WTC11 (cell line): Measurements from ENCODE around the gene SLC7A4. TPM values are rescaled to one million over a fixed set of nuclear protein-coding genes. Genes with fewer than 3 reads are reported as not detected.

Experiments
- ATAC-seq: fragments of 200-7000 bp; cut with Tn5 transposase; 2 replicates; pipeline ENCODE4 v1.10.0; 2021; ENCODE audit warnings: mild to moderate bottlenecking, moderate library complexity
- CTCF ChIA-PET: fragments of 300-600 bp; sonication (Branson Sonifier 250); formaldehyde crosslinking; loops from one replicate; lab custom pipeline; 2021; ENCODE audit warnings: antibody characterized with exemption; lab: Charles Lee
- POLR2A ChIA-PET: fragments of 350-600 bp; sonication (Branson Sonifier 250); formaldehyde crosslinking; loops from one replicate; lab custom pipeline; 2021; ENCODE audit warnings: antibody characterized with exemption; lab: Charles Lee
- DNase-seq: peaks from one replicate; pipeline ENCODE4 v3.0.0; 2021; ENCODE audit warnings: low spot score
- H3K27ac Mint-ChIP-seq: 2 replicates; pipeline ENCODE4 v1.8.0; 2021; ENCODE audit warnings: mixed read lengths
- H3K27me3 Mint-ChIP-seq: 2 replicates; pipeline ENCODE4 v1.8.0; 2021; ENCODE audit warnings: low read depth, mild to moderate bottlenecking, moderate library complexity, mixed read lengths
- H3K36me3 Mint-ChIP-seq: 2 replicates; pipeline ENCODE4 v1.8.0; 2021; ENCODE audit warnings: mixed read lengths
- H3K4me1 Mint-ChIP-seq: 2 replicates; pipeline ENCODE4 v1.8.0; 2022; ENCODE audit warnings: mixed read lengths
- H3K4me3 Mint-ChIP-seq: 2 replicates; pipeline ENCODE4 v1.8.0; 2021; ENCODE audit warnings: mild to moderate bottlenecking, moderate library complexity, mixed read lengths
- H3K9me3 Mint-ChIP-seq: 2 replicates; pipeline ENCODE4 v1.8.0; 2021; ENCODE audit warnings: mixed read lengths
- ARID4B ChIP-seq: sonication (generic); formaldehyde crosslinking; IDR thresholded peaks from 2 replicates; pipeline ENCODE4 v1.8.0; 2023; ENCODE audit warnings: missing genetic modification reagents, mild to moderate bottlenecking, borderline replicate concordance
- ATF1 ChIP-seq: sonication (generic); formaldehyde crosslinking; IDR thresholded peaks from 2 replicates; pipeline ENCODE4 v1.8.1; 2023; ENCODE audit warnings: mild to moderate bottlenecking, moderate library complexity, missing genetic modification reagents
- ATF3 ChIP-seq: sonication (generic); formaldehyde crosslinking; conservative IDR thresholded peaks from 2 replicates; pipeline ENCODE4 v1.8.1; 2022; ENCODE audit warnings: mild to moderate bottlenecking, missing genetic modification reagents
- CDX4 ChIP-seq: fragments of 250-450 bp; sonication (Bioruptor Pico); IDR thresholded peaks from 2 replicates; pipeline ENCODE4 v1.9.0; 2021; ENCODE audit warnings: moderate library complexity, mild to moderate bottlenecking, inconsistent platforms, borderline replicate concordance
- CTCF ChIP-seq: fragments of 200-600 bp; IDR thresholded peaks from 2 replicates; pipeline ENCODE4 v1.8.0; 2022; ENCODE audit warnings: antibody characterized with exemption
- EMX1 ChIP-seq: fragments of 250-450 bp; sonication (Bioruptor Pico); IDR thresholded peaks from 2 replicates; pipeline ENCODE4 v1.8.0; 2021; ENCODE audit warnings: mild to moderate bottlenecking
- FOXJ3 ChIP-seq: sonication (generic); formaldehyde crosslinking; IDR thresholded peaks from 2 replicates; pipeline ENCODE4 v1.9.0; 2021; ENCODE audit warnings: missing genetic modification reagents, mild to moderate bottlenecking, borderline replicate concordance
- FOXP1 ChIP-seq: sonication (generic); formaldehyde crosslinking; IDR thresholded peaks from 2 replicates; pipeline ENCODE4 v1.8.0; 2022; ENCODE audit warnings: missing genetic modification reagents, mild to moderate bottlenecking, moderate library complexity, borderline replicate concordance
- JUN ChIP-seq: sonication (generic); formaldehyde crosslinking; IDR thresholded peaks from 2 replicates; pipeline ENCODE4 v1.8.0; 2023; ENCODE audit warnings: mild to moderate bottlenecking, missing genetic modification reagents
- MAX ChIP-seq: sonication (generic); formaldehyde crosslinking; IDR thresholded peaks from 2 replicates; pipeline ENCODE4 v1.8.0; 2022; ENCODE audit warnings: mild to moderate bottlenecking, missing genetic modification reagents
- MYBL2 ChIP-seq: sonication (generic); formaldehyde crosslinking; IDR thresholded peaks from 2 replicates; pipeline ENCODE4 v1.8.1; 2023; ENCODE audit warnings: mild to moderate bottlenecking, moderate library complexity, missing genetic modification reagents
- PRDM15 ChIP-seq: sonication (generic); formaldehyde crosslinking; IDR thresholded peaks from 2 replicates; pipeline ENCODE4 v1.8.0; 2022; ENCODE audit warnings: missing genetic modification reagents
- RELA ChIP-seq: sonication (generic); formaldehyde crosslinking; IDR thresholded peaks from 2 replicates; pipeline ENCODE4 v1.8.1; 2022; ENCODE audit warnings: missing genetic modification reagents, mild to moderate bottlenecking, borderline replicate concordance
- SP1 ChIP-seq: sonication (generic); formaldehyde crosslinking; conservative IDR thresholded peaks from 2 replicates; pipeline ENCODE4 v1.8.1; 2022; ENCODE audit warnings: missing genetic modification reagents
- TP53 ChIP-seq: sonication (generic); formaldehyde crosslinking; IDR thresholded peaks from 2 replicates; pipeline ENCODE4 v1.8.1; 2023; ENCODE audit warnings: mild to moderate bottlenecking, missing genetic modification reagents
- USF2 ChIP-seq: sonication (generic); formaldehyde crosslinking; IDR thresholded peaks from 2 replicates; pipeline ENCODE4 v1.8.1; 2023; ENCODE audit warnings: mild to moderate bottlenecking, missing genetic modification reagents, moderate library complexity
- ZNF232 ChIP-seq: sonication (generic); formaldehyde crosslinking; IDR thresholded peaks from 2 replicates; pipeline ENCODE4 v1.8.0; 2022; ENCODE audit warnings: mild to moderate bottlenecking, missing genetic modification reagents
- ZNF263 ChIP-seq: sonication (generic); formaldehyde crosslinking; IDR thresholded peaks from 2 replicates; pipeline ENCODE4 v1.8.1; 2022; ENCODE audit warnings: low read depth, mild to moderate bottlenecking, moderate library complexity, missing genetic modification reagents
- ZNF671 ChIP-seq: fragments of 250-450 bp; sonication (Bioruptor Pico); IDR thresholded peaks from 2 replicates; pipeline ENCODE4 v1.8.0; 2021; ENCODE audit warnings: mild to moderate bottlenecking
- total RNA-seq: library from RNA; stranded (reverse); gene quantifications from 3 replicates; pipeline ENCODE4 v1.2.3, GENCODE V29; 2021

The SLC7A4 gene
- total RNA-seq, 1 experiment from 2014 or later: 0.37 TPM

GRCh38 chr22:21022507-21022906 lies 9.9 kb downstream of the SLC7A4 start:
- ChIA-PET CTCF (interaction anchor here (0.7 to 2.0 kb wide), 5 partner anchors 10 to 80 kb away, joined by 3 to 55 read pairs (median 16); partner anchors contain the start of genes LZTR1 and SLC7A4), POLR2A (no interaction called here)
- Mint-ChIP-seq H3K4me3 (no peak overlapping the region), H3K27me3 (peaks cover 10% of the 10 kb centered on the region), H3K4me1 (no peaks in the 10 kb centered on the region), H3K27ac (no peak overlapping the region), H3K9me3 (peaks cover 6% of the 10 kb centered on the region), H3K36me3 (no peaks in the 10 kb centered on the region)
- no peak for DNase-seq
- no peak for TF ChIP-seq TP53 (CRISPR knock-in tag)
- no peak for TF ChIP-seq FOXJ3 (CRISPR knock-in tag)
- no peak for TF ChIP-seq USF2 (CRISPR knock-in tag)
- TF ChIP-seq ATF3: no peak
- TF ChIP-seq PRDM15 (CRISPR knock-in tag): no peak
- TF ChIP-seq CTCF: no peak
- no peak for TF ChIP-seq FOXP1 (CRISPR knock-in tag)
- no peak for TF ChIP-seq ARID4B
- TF ChIP-seq EMX1 (CRISPR knock-in tag): no peak
- TF ChIP-seq MYBL2 (CRISPR knock-in tag): no peak
- no peak for TF ChIP-seq ZNF232 (CRISPR knock-in tag)
- TF ChIP-seq MAX (CRISPR knock-in tag): no peak
- no peak for TF ChIP-seq CDX4
- TF ChIP-seq SP1 (CRISPR knock-in tag): no peak
- TF ChIP-seq ZNF671: no peak
- no peak for TF ChIP-seq ZNF263 (CRISPR knock-in tag)
- TF ChIP-seq ATF1 (CRISPR knock-in tag): no peak
- no peak for TF ChIP-seq JUN
- TF ChIP-seq RELA (CRISPR knock-in tag): no peak
- ATAC-seq: no peak
